ENCODE measurements around the gene PLCB3. TPM values are rescaled to one million over a fixed set of nuclear protein-coding genes. Genes with fewer than 3 reads are reported as not detected.

The PLCB3 gene
- total and polyA plus RNA-seq, 7 donors = 10.6 to 52.8 (median 17.7) TPM

DNA sequence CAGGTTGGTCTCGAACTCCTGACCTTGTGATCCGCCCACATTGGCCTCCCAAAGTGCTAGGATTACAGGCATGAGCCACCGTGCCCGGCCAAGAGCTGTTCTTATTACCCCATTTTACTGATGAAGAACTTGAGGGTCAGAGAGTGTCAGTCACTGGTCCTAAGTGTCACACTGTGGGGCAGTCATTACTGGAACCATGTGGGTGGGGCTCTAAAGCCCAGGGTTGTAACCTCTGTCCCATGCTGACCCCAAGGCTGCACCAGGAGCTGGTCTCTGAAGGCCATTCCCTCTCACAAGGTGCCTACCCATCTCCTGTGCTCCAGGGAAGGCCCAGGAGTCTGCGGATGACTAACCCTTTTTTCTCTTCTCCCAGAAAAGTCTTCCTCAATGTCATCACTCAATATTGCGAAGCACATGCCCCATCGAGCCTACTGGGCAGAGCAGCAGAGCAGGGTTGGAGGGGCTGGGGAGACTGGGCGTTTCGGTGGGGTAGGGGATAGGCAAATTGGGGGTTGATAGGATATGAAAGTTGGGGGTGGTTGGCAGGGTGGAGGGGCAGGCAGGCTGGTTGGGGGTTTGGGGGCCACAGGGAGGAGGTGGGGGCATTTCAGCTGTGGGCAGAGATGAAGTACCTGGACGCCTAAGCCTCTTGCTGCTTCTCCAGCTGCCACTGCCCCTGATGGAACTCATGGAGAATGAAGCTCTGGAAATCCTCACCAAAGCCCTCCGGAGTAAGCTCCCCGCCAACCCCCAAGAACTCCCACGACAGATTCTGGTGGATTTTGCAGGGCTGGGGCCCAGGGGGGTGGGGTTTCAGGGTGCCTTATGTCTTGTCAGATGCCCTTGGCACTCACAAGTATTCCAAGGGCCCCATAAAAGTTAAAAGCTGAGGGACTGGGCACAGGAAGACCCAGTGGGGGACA is 52.0 kb downstream of the PLCB3 start:
- peaks cover 0 to 55% (median 50%) of the 10 kb centered on the region in 4 donors for H3K4me1 ChIP-seq
- intact Hi-C loops (cut with DNase I) = loop anchor here (1.0 to 5.0 kb wide), 2 partner anchors 56 to 99 kb away; partner anchors contain the start of gene PPP1R14B
- no peaks in the 10 kb centered on the region for H3K9me3 ChIP-seq
- TF ChIP-seq POLR2AphosphoS5 (IDR thresholded peaks at IDR 0.05) (no peak), EP300 (IDR thresholded peaks at IDR 0.05) (no peak), POLR2A (IDR thresholded peaks at IDR 0.05) (no peak)
- TF ChIP-seq, protein P1, sequence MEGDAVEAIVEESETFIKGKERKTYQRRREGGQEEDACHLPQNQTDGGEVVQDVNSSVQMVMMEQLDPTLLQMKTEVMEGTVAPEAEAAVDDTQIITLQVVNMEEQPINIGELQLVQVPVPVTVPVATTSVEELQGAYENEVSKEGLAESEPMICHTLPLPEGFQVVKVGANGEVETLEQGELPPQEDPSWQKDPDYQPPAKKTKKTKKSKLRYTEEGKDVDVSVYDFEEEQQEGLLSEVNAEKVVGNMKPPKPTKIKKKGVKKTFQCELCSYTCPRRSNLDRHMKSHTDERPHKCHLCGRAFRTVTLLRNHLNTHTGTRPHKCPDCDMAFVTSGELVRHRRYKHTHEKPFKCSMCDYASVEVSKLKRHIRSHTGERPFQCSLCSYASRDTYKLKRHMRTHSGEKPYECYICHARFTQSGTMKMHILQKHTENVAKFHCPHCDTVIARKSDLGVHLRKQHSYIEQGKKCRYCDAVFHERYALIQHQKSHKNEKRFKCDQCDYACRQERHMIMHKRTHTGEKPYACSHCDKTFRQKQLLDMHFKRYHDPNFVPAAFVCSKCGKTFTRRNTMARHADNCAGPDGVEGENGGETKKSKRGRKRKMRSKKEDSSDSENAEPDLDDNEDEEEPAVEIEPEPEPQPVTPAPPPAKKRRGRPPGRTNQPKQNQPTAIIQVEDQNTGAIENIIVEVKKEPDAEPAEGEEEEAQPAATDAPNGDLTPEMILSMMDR (IDR thresholded peaks at IDR 0.05) = no peak
- no peaks in the 10 kb centered on the region for H3K36me3 ChIP-seq
- H3K4me3 ChIP-seq = peak overlapping the region in 2 of 4 donors; percentile 89 to 91
- no peak for DNase-seq
- peaks cover 17 to 52% (median 37%) of the 10 kb centered on the region in 3 donors for H3K27me3 ChIP-seq
- 85 to 87% methylated on average over 13 of the region's 13 CpGs for WGBS, 2 donors
- H3K27ac ChIP-seq = peak overlapping the region; percentile 87 to 97 (median 96)

DNA sequence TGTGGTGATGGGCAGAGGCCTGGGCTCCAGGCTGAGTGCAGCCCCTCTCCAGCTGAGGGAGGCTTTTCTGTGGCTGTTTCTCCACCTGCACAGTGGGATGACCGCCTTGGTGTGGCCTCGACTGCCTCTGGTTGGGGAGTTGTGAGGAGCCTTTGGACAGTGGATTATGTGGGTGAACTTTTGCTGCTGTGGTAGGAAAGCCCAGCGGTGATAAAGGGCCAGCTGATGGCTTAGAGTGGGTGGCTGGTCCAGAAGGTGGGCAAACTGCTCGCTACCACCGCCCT is 52.6 kb downstream of the PLCB3 start:
- TF ChIP-seq POLR2A (IDR thresholded peaks at IDR 0.05) (no peak), EP300 (IDR thresholded peaks at IDR 0.05) (no peak), POLR2AphosphoS5 (IDR thresholded peaks at IDR 0.05) (no peak)
- TF ChIP-seq, protein P1 (IDR thresholded peaks at IDR 0.05) = no peak
- peak overlapping the region; percentile 87 to 97 (median 96) for H3K27ac ChIP-seq
- intact Hi-C loops (cut with DNase I) = loop anchor here (1.0 to 5.0 kb wide), 2 partner anchors 57 to 100 kb away; partner anchors contain the start of gene PPP1R14B
- H3K4me1 ChIP-seq = peaks cover 0 to 53% (median 48%) of the 10 kb centered on the region in 4 donors
- H3K27me3 ChIP-seq = peaks cover 11 to 46% (median 31%) of the 10 kb centered on the region in 3 donors
- H3K9me3 ChIP-seq = no peaks in the 10 kb centered on the region
- WGBS, 2 donors = 49 to 55% methylated on average over 5 of the region's 5 CpGs
- H3K4me3 ChIP-seq = peak overlapping the region; percentile 53 to 91 (median 84)
- no peaks in the 10 kb centered on the region for H3K36me3 ChIP-seq
- peak; percentile 66 for DNase-seq

DNA sequence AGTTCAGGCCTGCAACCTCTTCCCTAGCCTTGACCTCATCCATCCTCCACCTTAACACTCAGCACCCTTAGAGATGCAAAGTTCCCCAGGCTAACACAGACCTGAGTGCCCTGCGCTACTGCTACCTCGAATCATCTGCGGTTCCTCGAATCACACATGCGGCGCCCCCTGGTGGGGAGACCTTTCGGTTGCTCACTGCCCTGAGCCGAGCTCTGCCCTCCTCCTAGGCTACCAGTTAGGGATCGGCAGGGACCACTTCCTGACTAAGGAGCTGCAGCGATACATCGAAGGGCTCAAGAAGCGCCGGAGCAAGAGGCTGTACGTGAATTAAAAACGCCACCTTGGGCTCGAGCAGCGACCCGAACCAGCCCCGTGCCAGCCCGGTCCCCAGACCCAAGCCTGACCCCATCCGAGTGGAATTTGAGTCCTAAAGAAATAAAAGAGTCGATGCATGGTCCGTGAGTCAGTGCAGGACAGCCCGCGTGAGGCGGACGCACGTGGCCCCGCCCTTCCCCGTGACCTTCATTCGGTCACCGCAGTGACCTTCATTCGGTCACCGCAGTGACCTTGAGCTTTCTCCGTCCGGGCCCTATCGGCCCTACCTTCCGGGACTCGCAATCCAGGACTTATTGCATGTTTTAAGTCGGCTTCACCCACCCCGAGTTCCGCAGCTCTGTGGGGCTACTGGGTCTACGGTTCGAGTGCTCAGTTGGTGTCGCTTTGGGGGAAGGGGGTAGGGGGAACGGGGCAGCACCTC is 53.2 kb downstream of the PLCB3 start:
- no peak for TF ChIP-seq EP300 (IDR thresholded peaks at IDR 0.05)
- TF ChIP-seq, protein P1 (IDR thresholded peaks at IDR 0.05) = peak; percentile 85 to 97 (median 91)
- peak in 2 of 4 donors; percentile 13 to 50 for TF ChIP-seq POLR2AphosphoS5 (IDR thresholded peaks at IDR 0.05)
- no peak for TF ChIP-seq POLR2A (IDR thresholded peaks at IDR 0.05)
- H3K4me1 ChIP-seq = peaks cover 0 to 47% (median 43%) of the 10 kb centered on the region in 4 donors
- peak overlapping the region; percentile 53 to 91 (median 84) for H3K4me3 ChIP-seq
- no peaks in the 10 kb centered on the region for H3K9me3 ChIP-seq
- peaks cover 9 to 40% (median 26%) of the 10 kb centered on the region in 3 donors for H3K27me3 ChIP-seq
- intact Hi-C loops (cut with DNase I) = loop anchor here (1.0 to 5.0 kb wide), 2 partner anchors 57 to 100 kb away; partner anchors contain the start of gene PPP1R14B
- 0 to 1% methylated on average over 46 of the region's 46 CpGs for WGBS, 2 donors
- peak overlapping the region; percentile 87 to 97 (median 96) for H3K27ac ChIP-seq
- no peaks in the 10 kb centered on the region for H3K36me3 ChIP-seq
- DNase-seq = peak; percentile 97

DNA sequence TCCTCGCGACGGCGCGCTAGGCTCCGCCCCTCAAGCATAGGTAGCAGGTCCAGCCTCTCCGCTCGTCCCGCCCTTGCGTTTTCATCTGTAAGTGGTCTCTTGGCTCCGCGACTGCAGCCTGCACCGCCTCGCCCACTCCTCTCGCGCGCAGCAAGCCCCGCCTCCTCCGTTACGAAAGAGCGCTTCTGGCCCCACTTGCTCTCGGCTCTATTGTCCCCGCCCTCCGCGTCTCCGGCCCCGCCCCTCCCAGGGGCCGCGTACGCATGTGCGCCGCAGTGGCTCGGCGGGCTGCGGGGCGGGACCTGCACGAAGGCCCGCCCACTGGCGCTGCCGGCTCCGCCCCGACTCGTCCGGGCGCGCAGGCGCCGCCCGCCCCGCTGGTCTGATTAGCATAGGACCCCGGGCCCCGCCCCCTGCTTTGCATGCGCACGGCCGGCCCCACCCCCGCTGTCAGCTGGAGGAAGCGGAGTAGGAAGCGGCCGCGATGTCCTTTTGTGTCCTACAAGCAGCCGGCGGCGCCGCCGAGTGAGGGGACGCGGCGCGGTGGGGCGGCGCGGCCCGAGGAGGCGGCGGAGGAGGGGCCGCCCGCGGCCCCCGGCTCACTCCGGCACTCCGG is 53.9 kb downstream of the PLCB3 start, which contains the start of gene ESRRA:
Gene ESRRA (plus strand): TSS at position 450 of the 616 bp plus-strand sequence. CDS start 1,656 bp downstream, outside the sequence.
- Histone ChIP-seq H3K27ac (peak within 1 kb of the TSS; percentile 87 to 97 (median 96)), H3K9me3 (no peaks in the 10 kb centered on the region), H3K36me3 (no peaks in the 10 kb centered on the region), H3K4me3 (peak within 1 kb of the TSS; percentile 68 to 91 (median 84)), H3K27me3 (peaks cover 6 to 34% (median 19%) of the 10 kb centered on the region in 3 donors), H3K4me1 (peaks cover 0 to 40% (median 36%) of the 10 kb centered on the region in 4 donors)
- peak in 1 of 2 donors; percentile 24 for TF ChIP-seq POLR2A (IDR thresholded peaks at IDR 0.05)
- peak; percentile 83 to 89 (median 88) for TF ChIP-seq POLR2AphosphoS5 (IDR thresholded peaks at IDR 0.05)
- no peak for TF ChIP-seq EP300 (IDR thresholded peaks at IDR 0.05)
- TF ChIP-seq, protein P1 (IDR thresholded peaks at IDR 0.05) = no peak
- WGBS, 2 donors = 0% methylated on average over 81 of the region's 81 CpGs
- intact Hi-C loops (cut with DNase I) = no loop called here
- DNase-seq = peak; percentile 100

Data from sigmoid colon (tissue), 7 donors.